Fibroblast of the aortic adventitia (primary cell): ENCODE measurements around the gene SLC34A3. TPM values are rescaled to one million over a fixed set of nuclear protein-coding genes. Genes with fewer than 3 reads are reported as not detected.

Experiments
- DNase-seq: peaks from one replicate; pipeline ENCODE4 v3.0.0-alpha.2; 2010; ENCODE audit warnings: low read depth
- H3K4me3 ChIP-seq: 2 replicates; pipeline ENCODE4 v1.5.1; 2011; ENCODE audit warnings: low read depth, mild to moderate bottlenecking, control low read depth, low read length, moderate library complexity
- CTCF ChIP-seq: IDR thresholded peaks from 2 replicates; pipeline ENCODE4 v1.5.1; 2011; ENCODE audit warnings: mild to moderate bottlenecking, low read length, control low read depth, inconsistent platforms; ENCODE audit not compliant: insufficient read depth
- total RNA-seq: library from RNA; depleted of rRNA; stranded (reverse); fragments of >200 nt; gene quantifications from 2 replicates; pipeline ENCODE4 v1.2.3, GENCODE V29; 2012; ENCODE audit warnings: low replicate concordance

Gene SLC34A3
- total RNA-seq, 1 donor, result not detected

GRCh38 chr9:137201205-137201868, 29.4 kb upstream of the SLC34A3 start:
- peak overlapping the region; percentile 78 for H3K4me3 ChIP-seq
- TF ChIP-seq CTCF, result no peak
- DNase-seq, result no peak

- no peak overlapping the region for H3K4me3 ChIP-seq
- TF ChIP-seq CTCF, result no peak
- no peak for DNase-seq
Measured at GRCh38 chr9:137202966-137203365, 27.7 kb upstream of the SLC34A3 start.

- TF ChIP-seq CTCF, result no peak
- no peak for DNase-seq
Measured at GRCh38 chr9:137204731-137205125, 26.0 kb upstream of the SLC34A3 start.

GRCh38 chr9:137205126-137206069, 25.3 kb upstream of the SLC34A3 start, which contains the start of the genes NDOR1 and TMEM203:
NDOR1 (plus strand) TSS chr9:137205700; CDS start chr9:137205778, 78 bp downstream.
TMEM203 (minus strand) TSS chr9:137205648; CDS start chr9:137205414, 234 bp downstream.
- peak; percentile 71 for DNase-seq
- peak within 1 kb of the TSS; percentile 94 for H3K4me3 ChIP-seq
- TF ChIP-seq CTCF, result no peak

More at GRCh38 chr9:137204731-137205125, 26.0 kb upstream of the SLC34A3 start:
- H3K4me3 ChIP-seq, result peak overlapping the region; percentile 94

GRCh38 chr9:137206602-137207001, 24.1 kb upstream of the SLC34A3 start:
- TF ChIP-seq CTCF, result no peak
- no peak for DNase-seq
- H3K4me3 ChIP-seq, result peak overlapping the region; percentile 94

GRCh38 chr9:137211532-137211931, 19.2 kb upstream of the SLC34A3 start:
- no peak for DNase-seq
- no peak overlapping the region for H3K4me3 ChIP-seq
- no peak for TF ChIP-seq CTCF
